Measurements from ENCODE around the gene AMOT. TPM values are rescaled to one million over a fixed set of nuclear protein-coding genes. Genes with fewer than 3 reads are reported as not detected.
A peak's percentile ranks its signal among the peaks of the same experiment; 100 is the strongest.

AMOT gene
- total RNA-seq, 1 donor from 2014 or later = 3.8 TPM

GRCh38 chrX:112736310-112736709, 104.3 kb downstream of the AMOT start:
- Histone ChIP-seq H3K4me3 (no peak overlapping the region), H3K9me3 (ENCODE audit: low read depth) (no peaks in the 10 kb centered on the region), H3K9ac (no peak overlapping the region), H3F3A (ENCODE audit: low read depth) (no peaks in the 10 kb centered on the region), H3K79me2 (ENCODE audit: low read depth) (no peaks in the 10 kb centered on the region), H3K4me1 (peaks cover 7% of the 10 kb centered on the region), H3K27ac (no peak overlapping the region), H2AFZ (replicated peaks) (no peak overlapping the region), H4K20me1 (ENCODE audit: low read depth) (no peaks in the 10 kb centered on the region), H3K27me3 (no peaks in the 10 kb centered on the region), H3K36me3 (no peaks in the 10 kb centered on the region), H3K4me2 (no peak overlapping the region)
- H3K4me3 Mint-ChIP-seq = no peak overlapping the region
- TF ChIP-seq EZH2 (IDR thresholded peaks at IDR 0.05) (no peak), EZH2phosphoT487 (IDR thresholded peaks at IDR 0.05) (no peak), CTCF (IDR thresholded peaks at IDR 0.05) (no peak)
- no peak for DNase-seq (ENCODE audit: low spot score)
- H3K27ac Mint-ChIP-seq = no peak overlapping the region
- H3K4me1 Mint-ChIP-seq = no peaks in the 10 kb centered on the region
- peaks cover 4% of the 10 kb centered on the region for H3K9me3 Mint-ChIP-seq
- no peaks in the 10 kb centered on the region for H3K36me3 Mint-ChIP-seq
- H3K27me3 Mint-ChIP-seq (ENCODE audit: insufficient read depth, low read depth) = no peaks in the 10 kb centered on the region

GRCh38 chrX:112735147-112735546, 105.5 kb downstream of the AMOT start:
- DNase-seq (ENCODE audit: low spot score) = no peak
- Histone ChIP-seq H3F3A (ENCODE audit: low read depth) (no peaks in the 10 kb centered on the region), H2AFZ (replicated peaks) (no peak overlapping the region), H3K9me3 (ENCODE audit: low read depth) (no peaks in the 10 kb centered on the region), H4K20me1 (ENCODE audit: low read depth) (no peaks in the 10 kb centered on the region), H3K79me2 (ENCODE audit: low read depth) (no peaks in the 10 kb centered on the region), H3K4me3 (no peak overlapping the region), H3K9ac (no peak overlapping the region), H3K27ac (no peak overlapping the region), H3K27me3 (no peaks in the 10 kb centered on the region), H3K36me3 (no peaks in the 10 kb centered on the region), H3K4me2 (no peak overlapping the region), H3K4me1 (peaks cover 7% of the 10 kb centered on the region)
- Mint-ChIP-seq H3K9me3 (peaks cover 4% of the 10 kb centered on the region), H3K27me3 (ENCODE audit: insufficient read depth, low read depth) (no peaks in the 10 kb centered on the region), H3K27ac (no peak overlapping the region), H3K4me1 (no peaks in the 10 kb centered on the region), H3K4me3 (no peak overlapping the region), H3K36me3 (no peaks in the 10 kb centered on the region)
- TF ChIP-seq CTCF (IDR thresholded peaks at IDR 0.05) = no peak
- no peak for TF ChIP-seq EZH2phosphoT487 (IDR thresholded peaks at IDR 0.05)
- no peak for TF ChIP-seq EZH2 (IDR thresholded peaks at IDR 0.05)

- peaks cover 7% of the 10 kb centered on the region for H3K4me1 ChIP-seq
- no peaks in the 10 kb centered on the region for H3K36me3 ChIP-seq
- Mint-ChIP-seq H3K27ac (no peak overlapping the region), H3K4me3 (no peak overlapping the region), H3K27me3 (ENCODE audit: insufficient read depth, low read depth) (no peaks in the 10 kb centered on the region), H3K4me1 (no peaks in the 10 kb centered on the region), H3K36me3 (no peaks in the 10 kb centered on the region), H3K9me3 (peaks cover 4% of the 10 kb centered on the region)
- H3K79me2 ChIP-seq (ENCODE audit: low read depth) = no peaks in the 10 kb centered on the region
- H3F3A ChIP-seq (ENCODE audit: low read depth) = no peaks in the 10 kb centered on the region
- H3K9me3 ChIP-seq (ENCODE audit: low read depth) = no peaks in the 10 kb centered on the region
- H3K27ac ChIP-seq = no peak overlapping the region
- no peak overlapping the region for H3K4me3 ChIP-seq
- no peak overlapping the region for H3K9ac ChIP-seq
- H2AFZ ChIP-seq (replicated peaks) = peak overlapping the region; percentile 54
- H3K27me3 ChIP-seq = no peaks in the 10 kb centered on the region
- H4K20me1 ChIP-seq (ENCODE audit: low read depth) = no peaks in the 10 kb centered on the region
- TF ChIP-seq EZH2phosphoT487 (IDR thresholded peaks at IDR 0.05) (no peak), EZH2 (IDR thresholded peaks at IDR 0.05) (no peak), CTCF (IDR thresholded peaks at IDR 0.05) (no peak)
- H3K4me2 ChIP-seq = no peak overlapping the region
- DNase-seq (ENCODE audit: low spot score) = no peak
Observed at GRCh38 chrX:112734290-112734689, 106.3 kb downstream of the AMOT start.

Data from neural progenitor cell (in vitro differentiated cells).